ENCODE results near the gene CYTH4. TPM values are rescaled to one million over a fixed set of nuclear protein-coding genes. Genes with fewer than 3 reads are reported as not detected.

Gene CYTH4
- total RNA-seq, 4 donors from 2014 or later, result 13.2 to 40.3 (median 22.1) TPM

GRCh38 chr22:37255558-37256006 lies 26.7 kb upstream of the CYTH4 start:
- no peak for TF ChIP-seq CTCF (IDR thresholded peaks at IDR 0.05; ENCODE audit: low read depth)

GRCh38 chr22:37256075-37256726 lies 26.1 kb upstream of the CYTH4 start:
- TF ChIP-seq CTCF (IDR thresholded peaks at IDR 0.05; ENCODE audit: low read depth), result no peak

GRCh38 chr22:37258005-37258752 lies 24.1 kb upstream of the CYTH4 start:
- no peak for TF ChIP-seq CTCF (IDR thresholded peaks at IDR 0.05; ENCODE audit: low read depth)

- TF ChIP-seq CTCF (IDR thresholded peaks at IDR 0.05; ENCODE audit: low read depth), result no peak
These were observed 23.4 kb upstream of the CYTH4 start for GRCh38 chr22:37258753-37259401.

- no peak for TF ChIP-seq CTCF (IDR thresholded peaks at IDR 0.05; ENCODE audit: low read depth)
These were observed 22.7 kb upstream of the CYTH4 start for GRCh38 chr22:37259540-37260029.

- TF ChIP-seq CTCF (IDR thresholded peaks at IDR 0.05; ENCODE audit: low read depth), result no peak
These were observed 22.0 kb upstream of the CYTH4 start for GRCh38 chr22:37260155-37260795.

Measured in subcutaneous adipose tissue (tissue), 4 donors.